Measurements from ENCODE around the gene OSBPL1A.

GRCh38 chr18:24138409-24138788, 259.2 kb downstream of the OSBPL1A start:
- TF ChIP-seq ESRRA (CRISPR knock-in tag; IDR thresholded peaks at IDR 0.05; ENCODE audit: borderline replicate concordance) (no peak), CREM (CRISPR knock-in tag; IDR thresholded peaks at IDR 0.05) (no peak), ARID4B (CRISPR knock-in tag; IDR thresholded peaks at IDR 0.05; ENCODE audit: borderline replicate concordance) (no peak), NFYB (CRISPR knock-in tag; conservative IDR thresholded peaks at IDR 0.05; ENCODE audit: low read depth) (no peak), NR3C1 (CRISPR knock-in tag; conservative IDR thresholded peaks at IDR 0.05; ENCODE audit: low read depth) (no peak), CTCF (IDR thresholded peaks at IDR 0.05) (no peak), FOXP1 (CRISPR knock-in tag; IDR thresholded peaks at IDR 0.05; ENCODE audit: borderline replicate concordance) (no peak), RELA (CRISPR knock-in tag; IDR thresholded peaks at IDR 0.05; ENCODE audit: borderline replicate concordance) (no peak)
- TF ChIP-seq, protein P1, sequence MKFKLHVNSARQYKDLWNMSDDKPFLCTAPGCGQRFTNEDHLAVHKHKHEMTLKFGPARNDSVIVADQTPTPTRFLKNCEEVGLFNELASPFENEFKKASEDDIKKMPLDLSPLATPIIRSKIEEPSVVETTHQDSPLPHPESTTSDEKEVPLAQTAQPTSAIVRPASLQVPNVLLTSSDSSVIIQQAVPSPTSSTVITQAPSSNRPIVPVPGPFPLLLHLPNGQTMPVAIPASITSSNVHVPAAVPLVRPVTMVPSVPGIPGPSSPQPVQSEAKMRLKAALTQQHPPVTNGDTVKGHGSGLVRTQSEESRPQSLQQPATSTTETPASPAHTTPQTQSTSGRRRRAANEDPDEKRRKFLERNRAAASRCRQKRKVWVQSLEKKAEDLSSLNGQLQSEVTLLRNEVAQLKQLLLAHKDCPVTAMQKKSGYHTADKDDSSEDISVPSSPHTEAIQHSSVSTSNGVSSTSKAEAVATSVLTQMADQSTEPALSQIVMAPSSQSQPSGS (CRISPR knock-in tag; IDR thresholded peaks at IDR 0.05; ENCODE audit: borderline replicate concordance, low read depth): no peak

All from WTC11 (cell line).